Upper lobe of left lung (tissue), 6 donors: ENCODE data around the gene SPSB1. TPM values are rescaled to one million over a fixed set of nuclear protein-coding genes. Genes with fewer than 3 reads are reported as not detected.

Source experiments
- ATAC-seq, 2 donors: fragments of 200-7000 bp; cut with Tn5 transposase; one replicate each; pipeline ENCODE4 v1.9.1; 2022; ENCODE audit warnings: mild to moderate bottlenecking in 2 of 2, moderate library complexity in 2 of 2; ENCODE audit not compliant: low FRiP score in 2 of 2
- DNase-seq, 2 donors: peaks; one replicate each; pipeline ENCODE4 v3.0.0-alpha.2; 2019 to 2020
- H3K27ac ChIP-seq, 4 donors: fragments of 200-600 bp; sonication (generic); one replicate each; pipeline ENCODE4 v1.5.1; 2016 to 2019
- H3K27me3 ChIP-seq, 4 donors: fragments of 200-600 bp; sonication (generic); one replicate each; pipeline ENCODE4 v1.5.1; 2017 to 2019
- H3K36me3 ChIP-seq, 4 donors: fragments of 200-600 bp; sonication (generic); one replicate each; pipeline ENCODE4 v1.5.1; 2016 to 2019
- H3K4me1 ChIP-seq, 4 donors: fragments of 200-600 bp; sonication (generic); one replicate each; pipeline ENCODE4 v1.5.1; 2018 to 2019
- H3K4me3 ChIP-seq, 4 donors: fragments of 200-600 bp; sonication (generic); one replicate each; pipeline ENCODE4 v1.5.1; 2017 to 2019; ENCODE audit warnings: mild to moderate bottlenecking in 2 of 4, moderate library complexity in 1 of 4
- H3K9me3 ChIP-seq, 4 donors: fragments of 200-600 bp; sonication (generic); one replicate each; pipeline ENCODE4 v1.5.1; 2018 to 2019
- EP300 ChIP-seq, 4 donors: sonication (generic); formaldehyde crosslinking; IDR thresholded peaks; one replicate each; pipeline ENCODE4 v1.5.1; 2017; ENCODE audit warnings: antibody characterized with exemption in 4 of 4, control low read depth in 2 of 4
- POLR2A ChIP-seq, 4 donors: fragments of 450-650 bp; IDR thresholded peaks; one replicate each; pipeline ENCODE4 v1.5.1; 2016 to 2017; ENCODE audit warnings: antibody characterized with exemption in 4 of 4, mild to moderate bottlenecking in 2 of 4
- POLR2AphosphoS5 ChIP-seq, 2 donors: sonication (generic); formaldehyde crosslinking; IDR thresholded peaks; one replicate each; pipeline ENCODE4 v1.5.1; 2017; ENCODE audit warnings: antibody characterized with exemption in 2 of 2
- WGBS, 2 donors: methylation state at CpG; one replicate each; pipeline ENCODE4 v1.1.5; 2017 to 2018; 5-methylcytosine and 5-hydroxymethylcytosine counted together
- total RNA-seq, 6 donors: library from RNA; depleted of rRNA in 4 of 6; stranded (reverse); fragments of >200 nt in 4 of 6; gene quantifications; one replicate each; pipeline versions ENCODE4 v1.1.0 to v1.2.1, GENCODE V29; 2016 to 2021
- TF ChIP-seq, protein P1 (sequence below), 6 experiments: fragments of 450-650 bp in 4 of 6; fragments of 200-600 bp in 2 of 6; sonication (generic) in 2 of 6; IDR thresholded peaks; one replicate each; pipeline ENCODE4 v1.5.1; 2016 to 2019; ENCODE audit warnings: antibody characterized with exemption in 6 of 6
- donor health status: DM: no; HTN: no; CAD: no; lungs with moderate emphysema.
- donor health status: DM: no; HTN: yes; CAD: no; lungs with severe emphysema.

The SPSB1 gene
- total RNA-seq, 6 donors from 2014 or later = 21.0 to 49.1 (median 30.3) TPM

DNA sequence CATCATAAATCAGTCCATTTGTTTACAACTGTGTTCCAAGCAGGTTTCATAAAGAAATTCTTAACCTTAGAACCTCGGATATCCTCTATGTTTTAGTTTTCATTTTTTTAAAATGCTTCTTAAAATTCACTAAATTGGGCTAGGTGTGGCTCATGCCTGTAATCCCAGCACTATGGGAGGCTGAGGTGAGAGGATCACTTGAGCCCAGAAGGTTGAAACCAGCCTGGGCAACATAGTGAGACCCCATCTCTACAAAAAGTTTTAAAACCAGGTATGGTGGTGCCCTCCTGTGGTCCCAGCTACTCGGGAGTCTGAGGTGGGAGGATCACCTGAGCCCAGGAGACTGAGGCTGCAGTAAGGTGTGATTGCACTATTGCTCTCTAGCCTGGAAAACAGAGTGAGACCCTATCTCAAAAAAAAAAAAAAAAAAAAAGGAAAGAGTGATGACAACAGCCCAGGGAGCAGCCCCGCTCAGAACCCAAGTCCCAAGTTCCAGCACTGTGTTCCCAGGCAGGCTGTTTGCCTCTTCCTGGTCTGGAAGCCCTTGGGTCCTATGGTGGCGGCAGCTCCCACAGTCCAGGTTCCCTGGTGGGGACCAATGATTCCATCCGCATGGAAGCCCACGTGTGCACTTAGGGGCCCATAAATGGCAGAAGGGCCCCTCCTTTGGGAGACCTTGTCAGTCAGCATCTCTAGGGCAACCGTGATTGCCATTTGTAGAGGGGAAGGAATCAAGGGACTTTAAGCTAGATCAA is 24.7 kb upstream of the SPSB1 start:
- peaks cover 4 to 7% (median 5%) of the 10 kb centered on the region in 4 donors for H3K4me1 ChIP-seq
- H3K27me3 ChIP-seq = no peaks in the 10 kb centered on the region
- no peak for TF ChIP-seq POLR2A (IDR thresholded peaks at IDR 0.05)
- TF ChIP-seq POLR2AphosphoS5 (IDR thresholded peaks at IDR 0.05) = no peak
- TF ChIP-seq, protein P1, sequence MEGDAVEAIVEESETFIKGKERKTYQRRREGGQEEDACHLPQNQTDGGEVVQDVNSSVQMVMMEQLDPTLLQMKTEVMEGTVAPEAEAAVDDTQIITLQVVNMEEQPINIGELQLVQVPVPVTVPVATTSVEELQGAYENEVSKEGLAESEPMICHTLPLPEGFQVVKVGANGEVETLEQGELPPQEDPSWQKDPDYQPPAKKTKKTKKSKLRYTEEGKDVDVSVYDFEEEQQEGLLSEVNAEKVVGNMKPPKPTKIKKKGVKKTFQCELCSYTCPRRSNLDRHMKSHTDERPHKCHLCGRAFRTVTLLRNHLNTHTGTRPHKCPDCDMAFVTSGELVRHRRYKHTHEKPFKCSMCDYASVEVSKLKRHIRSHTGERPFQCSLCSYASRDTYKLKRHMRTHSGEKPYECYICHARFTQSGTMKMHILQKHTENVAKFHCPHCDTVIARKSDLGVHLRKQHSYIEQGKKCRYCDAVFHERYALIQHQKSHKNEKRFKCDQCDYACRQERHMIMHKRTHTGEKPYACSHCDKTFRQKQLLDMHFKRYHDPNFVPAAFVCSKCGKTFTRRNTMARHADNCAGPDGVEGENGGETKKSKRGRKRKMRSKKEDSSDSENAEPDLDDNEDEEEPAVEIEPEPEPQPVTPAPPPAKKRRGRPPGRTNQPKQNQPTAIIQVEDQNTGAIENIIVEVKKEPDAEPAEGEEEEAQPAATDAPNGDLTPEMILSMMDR (IDR thresholded peaks at IDR 0.05) = no peak
- TF ChIP-seq EP300 (IDR thresholded peaks at IDR 0.05) = no peak
- no peak overlapping the region for H3K4me3 ChIP-seq
- no peak for ATAC-seq
- DNase-seq = no peak
- WGBS, 2 donors = 86 to 94% methylated on average over 6 to 7 of the region's 7 CpGs
- H3K36me3 ChIP-seq = peaks cover 6 to 56% (median 44%) of the 10 kb centered on the region in 4 donors
- H3K27ac ChIP-seq = no peak overlapping the region
- H3K9me3 ChIP-seq = no peaks in the 10 kb centered on the region

DNA sequence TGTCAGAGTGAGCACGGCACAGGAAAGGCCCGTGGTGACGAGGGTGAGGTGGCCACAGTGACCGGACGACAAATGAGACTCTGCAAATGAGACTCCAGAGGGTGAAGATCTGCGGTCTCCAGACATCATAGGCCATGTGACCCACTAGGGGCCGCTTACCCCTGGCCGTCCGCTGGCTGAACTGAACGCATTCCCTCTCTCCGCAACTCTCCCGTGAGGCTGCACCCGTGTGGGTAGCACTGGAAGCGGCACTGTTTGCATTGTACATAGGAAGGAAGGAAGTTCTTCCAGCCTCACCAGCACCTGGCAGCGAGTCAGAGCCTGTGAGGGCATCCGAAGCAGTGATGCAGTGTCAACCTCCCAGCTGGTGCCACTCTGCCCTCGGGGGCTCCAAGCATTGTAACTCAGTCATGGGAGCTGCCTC is 23.6 kb upstream of the SPSB1 start:
- Histone ChIP-seq H3K27ac (no peak overlapping the region), H3K4me3 (no peak overlapping the region), H3K27me3 (no peaks in the 10 kb centered on the region), H3K4me1 (peaks cover 4 to 7% (median 5%) of the 10 kb centered on the region in 4 donors), H3K9me3 (no peaks in the 10 kb centered on the region), H3K36me3 (peaks cover 4 to 45% (median 33%) of the 10 kb centered on the region in 4 donors)
- no peak for ATAC-seq
- no peak for DNase-seq
- TF ChIP-seq POLR2A (IDR thresholded peaks at IDR 0.05) = no peak
- no peak for TF ChIP-seq EP300 (IDR thresholded peaks at IDR 0.05)
- TF ChIP-seq, protein P1 (IDR thresholded peaks at IDR 0.05) = no peak
- WGBS, 2 donors = 72 to 74% methylated on average over 15 to 17 of the region's 17 CpGs

DNA sequence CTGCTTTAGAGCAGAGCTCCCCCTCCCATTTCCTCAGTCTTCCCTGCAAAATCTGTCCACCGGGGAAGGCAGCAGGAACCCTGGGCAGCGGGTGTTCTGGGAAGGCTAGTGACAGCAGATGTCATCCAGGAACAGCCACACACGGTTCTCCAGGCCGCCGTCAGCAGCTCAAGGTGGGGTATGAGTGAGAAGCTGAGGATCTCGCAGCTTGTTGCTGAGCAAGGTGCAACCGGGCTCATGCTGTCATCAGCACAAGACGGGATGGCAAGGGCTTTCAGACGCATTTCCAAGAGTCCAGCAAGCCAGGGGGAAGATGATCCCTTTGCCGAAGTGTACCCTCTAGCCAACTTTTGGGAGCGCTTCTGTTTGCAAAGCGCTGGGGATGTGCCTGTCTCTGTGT is 23.0 kb upstream of the SPSB1 start:
- peaks cover 0 to 39% (median 27%) of the 10 kb centered on the region in 4 donors for H3K36me3 ChIP-seq
- no peak for ATAC-seq

DNA sequence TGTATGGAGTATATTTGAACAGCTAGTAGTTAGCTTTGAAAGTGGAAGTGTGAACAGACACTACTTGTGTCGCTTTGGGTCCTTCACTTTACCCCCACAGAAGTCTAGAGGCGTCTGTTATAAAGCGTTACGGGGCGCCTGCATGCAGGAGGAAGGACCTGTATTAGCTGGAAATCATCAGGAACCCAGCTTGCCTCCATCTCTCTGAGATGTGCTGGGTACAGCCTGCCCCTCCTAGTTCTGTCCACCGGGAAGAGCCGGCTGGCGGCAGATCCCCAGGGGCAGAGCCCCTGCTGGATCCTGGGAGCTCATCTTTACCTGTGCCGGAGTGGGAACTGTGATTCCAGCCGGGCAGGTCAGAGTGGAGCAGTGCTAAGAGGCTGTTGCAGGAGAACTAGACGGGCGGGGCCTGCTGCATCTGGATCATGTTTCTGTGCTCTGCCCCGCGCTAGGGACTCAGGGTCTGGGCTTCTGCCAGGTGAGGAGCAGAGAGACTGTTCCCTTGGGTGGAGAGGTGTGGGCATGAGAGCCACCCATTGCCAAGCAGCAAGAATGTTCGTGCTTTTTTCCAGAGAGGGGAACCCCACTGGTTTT is 22.3 kb upstream of the SPSB1 start:
- WGBS, 2 donors = 70 to 82% methylated on average over 13 to 15 of the region's 15 CpGs
- TF ChIP-seq EP300 (IDR thresholded peaks at IDR 0.05) = no peak
- TF ChIP-seq POLR2A (IDR thresholded peaks at IDR 0.05) = no peak
- no peak for TF ChIP-seq POLR2AphosphoS5 (IDR thresholded peaks at IDR 0.05)
- TF ChIP-seq, protein P1 (IDR thresholded peaks at IDR 0.05) = no peak
- no peak for DNase-seq

More for the DNA sequence above, 23.0 kb upstream of the SPSB1 start:
- H3K4me3 ChIP-seq = no peak overlapping the region
- no peaks in the 10 kb centered on the region for H3K27me3 ChIP-seq
- H3K9me3 ChIP-seq = no peaks in the 10 kb centered on the region
- 89% methylated on average over 4 to 12 of the region's 12 CpGs for WGBS, 2 donors
- TF ChIP-seq EP300 (IDR thresholded peaks at IDR 0.05) (no peak), POLR2A (IDR thresholded peaks at IDR 0.05) (no peak), POLR2AphosphoS5 (IDR thresholded peaks at IDR 0.05) (no peak)
- TF ChIP-seq, protein P1 (IDR thresholded peaks at IDR 0.05) = no peak
- H3K4me1 ChIP-seq = peaks cover 4 to 7% (median 5%) of the 10 kb centered on the region in 4 donors
- H3K27ac ChIP-seq = no peak overlapping the region
- DNase-seq = no peak

More for the DNA sequence above, 22.3 kb upstream of the SPSB1 start:
- Histone ChIP-seq H3K4me1 (peaks cover 6 to 9% (median 8%) of the 10 kb centered on the region in 4 donors), H3K9me3 (no peaks in the 10 kb centered on the region), H3K36me3 (peaks cover 0 to 32% (median 20%) of the 10 kb centered on the region in 4 donors), H3K4me3 (no peak overlapping the region), H3K27ac (no peak overlapping the region), H3K27me3 (no peaks in the 10 kb centered on the region)
- no peak for ATAC-seq
